Gastroesophageal sphincter (tissue), 3 donors: ENCODE data around the gene NAA10.

Experiments
- EP300 ChIP-seq: sonication (generic); formaldehyde crosslinking; IDR thresholded peaks from one replicate; pipeline ENCODE4 v1.6.1; 2017; ENCODE audit warnings: antibody characterized with exemption, mild to moderate bottlenecking
- POLR2A ChIP-seq, 2 donors: fragments of 450-650 bp; IDR thresholded peaks; one replicate each; pipeline ENCODE4 v1.6.1; 2017; ENCODE audit warnings: antibody characterized with exemption in 2 of 2, mild to moderate bottlenecking in 2 of 2, moderate library complexity in 1 of 2
- POLR2AphosphoS5 ChIP-seq: sonication (generic); formaldehyde crosslinking; IDR thresholded peaks from one replicate; pipeline ENCODE4 v1.6.1; 2017; ENCODE audit warnings: antibody characterized with exemption
- TF ChIP-seq, protein P1 (sequence below), 4 experiments: fragments of 200-600 bp in 2 of 4; fragments of 450-650 bp in 2 of 4; sonication (generic) in 1 of 4; IDR thresholded peaks; one replicate each; pipeline ENCODE4 v1.5.1; 2017 to 2019; ENCODE audit warnings: antibody characterized with exemption in 4 of 4, mild to moderate bottlenecking in 2 of 4, moderate library complexity in 2 of 4

DNA sequence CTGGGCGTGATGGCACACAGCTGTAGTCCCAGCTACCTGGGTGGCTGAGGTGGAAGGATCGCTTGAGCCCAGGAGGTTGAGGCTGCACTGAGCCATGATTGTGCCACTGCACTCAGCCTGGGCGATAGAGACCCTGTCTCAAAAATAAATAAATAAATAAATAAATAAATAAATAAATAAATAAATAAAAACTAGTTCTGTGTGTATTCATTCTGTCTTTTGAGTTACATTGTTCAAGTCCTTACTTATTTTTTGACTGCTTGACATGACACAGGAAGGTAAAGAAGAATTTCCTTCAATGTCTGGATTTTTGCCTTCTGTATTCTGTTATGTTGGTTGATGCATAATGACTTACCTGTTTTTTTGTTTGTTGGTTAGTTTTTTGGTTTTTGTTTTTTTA, 2.2 kb upstream of the NAA10 start:
- TF ChIP-seq POLR2A (IDR thresholded peaks at IDR 0.05) (no peak), POLR2AphosphoS5 (no peak), EP300 (no peak)
- TF ChIP-seq, protein P1, sequence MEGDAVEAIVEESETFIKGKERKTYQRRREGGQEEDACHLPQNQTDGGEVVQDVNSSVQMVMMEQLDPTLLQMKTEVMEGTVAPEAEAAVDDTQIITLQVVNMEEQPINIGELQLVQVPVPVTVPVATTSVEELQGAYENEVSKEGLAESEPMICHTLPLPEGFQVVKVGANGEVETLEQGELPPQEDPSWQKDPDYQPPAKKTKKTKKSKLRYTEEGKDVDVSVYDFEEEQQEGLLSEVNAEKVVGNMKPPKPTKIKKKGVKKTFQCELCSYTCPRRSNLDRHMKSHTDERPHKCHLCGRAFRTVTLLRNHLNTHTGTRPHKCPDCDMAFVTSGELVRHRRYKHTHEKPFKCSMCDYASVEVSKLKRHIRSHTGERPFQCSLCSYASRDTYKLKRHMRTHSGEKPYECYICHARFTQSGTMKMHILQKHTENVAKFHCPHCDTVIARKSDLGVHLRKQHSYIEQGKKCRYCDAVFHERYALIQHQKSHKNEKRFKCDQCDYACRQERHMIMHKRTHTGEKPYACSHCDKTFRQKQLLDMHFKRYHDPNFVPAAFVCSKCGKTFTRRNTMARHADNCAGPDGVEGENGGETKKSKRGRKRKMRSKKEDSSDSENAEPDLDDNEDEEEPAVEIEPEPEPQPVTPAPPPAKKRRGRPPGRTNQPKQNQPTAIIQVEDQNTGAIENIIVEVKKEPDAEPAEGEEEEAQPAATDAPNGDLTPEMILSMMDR (IDR thresholded peaks at IDR 0.05), result no peak
